Tibial artery (tissue), 4 donors: ENCODE measurements around the gene BAMBI.

Experiments used
- DNase-seq, 2 donors: peaks; one replicate each; pipeline ENCODE4 v3.0.0-alpha.2; 2019
- H3K27ac ChIP-seq, 2 donors: fragments of 200-600 bp; sonication (generic) in 1 of 2; 1 replicate in 1 of 2; 2 replicates in 1 of 2; pipeline ENCODE4 v1.5.1; 2018 to 2019; ENCODE audit warnings: mild to moderate bottlenecking in 1 of 2
- H3K27me3 ChIP-seq, 2 donors: fragments of 200-600 bp; sonication (generic) in 1 of 2; one replicate each; pipeline versions ENCODE4 v1.5.1 to v1.6.0; 2016 to 2019
- H3K36me3 ChIP-seq, 3 donors: fragments of 200-600 bp; sonication (generic) in 2 of 3; one replicate each; pipeline ENCODE4 v1.5.1; 2016 to 2019; ENCODE audit warnings: mild to moderate bottlenecking in 2 of 3
- H3K4me1 ChIP-seq, 4 donors: fragments of 200-600 bp; sonication (generic) in 2 of 4; 1 replicate in 3 of 4; 2 replicates in 1 of 4; pipeline ENCODE4 v1.5.1; 2016 to 2019
- H3K4me3 ChIP-seq, 2 donors: fragments of 200-600 bp; sonication (generic) in 1 of 2; 1 replicate in 1 of 2; 2 replicates in 1 of 2; pipeline ENCODE4 v1.5.1; 2018 to 2019; ENCODE audit warnings: mild to moderate bottlenecking in 2 of 2
- H3K9me3 ChIP-seq, 3 donors: fragments of 200-600 bp; sonication (generic) in 1 of 3; one replicate each; pipeline ENCODE4 v1.5.1; 2016 to 2019
- CTCF ChIP-seq, 2 experiments: fragments of 200-600 bp in 1 of 2; fragments of 450-650 bp in 1 of 2; IDR thresholded peaks; one replicate each; pipeline ENCODE4 v1.5.1; 2017 to 2019; ENCODE audit warnings: antibody characterized with exemption in 2 of 2, mild to moderate bottlenecking in 1 of 2, moderate library complexity in 1 of 2
- intact Hi-C: fragments of 100-400 bp; cut with DNase I; formaldehyde crosslinking; loops from one replicate; pipeline ENCODE4 v1.15.0; 2023; ENCODE audit warnings: low total_unique reads

Gene BAMBI

GRCh38 chr10:28669227-28670173, 7.8 kb upstream of the BAMBI start:
- Histone ChIP-seq H3K4me1 (peaks cover 0 to 18% (median 9%) of the 10 kb centered on the region in 4 donors), H3K27ac (no peak overlapping the region), H3K4me3 (peak overlapping the region; percentile 50 to 53), H3K27me3 (peaks cover 3 to 14% of the 10 kb centered on the region in 2 donors), H3K36me3 (no peaks in the 10 kb centered on the region), H3K9me3 (no peaks in the 10 kb centered on the region)
- no peak for TF ChIP-seq CTCF (IDR thresholded peaks at IDR 0.05)
- no peak for DNase-seq
- intact Hi-C loops: loop anchor here (10.0 kb wide), 1 partner anchor 205 kb away; no protein-coding TSS in a partner anchor

GRCh38 chr10:28674782-28675181, 2.5 kb upstream of the BAMBI start:
- Histone ChIP-seq H3K4me1 (peaks cover 0 to 24% (median 7%) of the 10 kb centered on the region in 4 donors), H3K4me3 (no peak overlapping the region), H3K27me3 (peaks cover 0 to 2% of the 10 kb centered on the region in 2 donors), H3K9me3 (no peaks in the 10 kb centered on the region), H3K27ac (no peak overlapping the region), H3K36me3 (no peaks in the 10 kb centered on the region)
- intact Hi-C loops: loop anchor here (5.0 to 10.0 kb wide), 2 partner anchors 200 to 318 kb away; no protein-coding TSS in a partner anchor
- DNase-seq: no peak
- TF ChIP-seq CTCF (IDR thresholded peaks at IDR 0.05): no peak

- peaks cover 0 to 41% (median 15%) of the 10 kb centered on the region in 4 donors for H3K4me1 ChIP-seq
- TF ChIP-seq CTCF (IDR thresholded peaks at IDR 0.05): no peak
- intact Hi-C loops: loop anchor here (5.0 to 10.0 kb wide), 2 partner anchors 198 to 316 kb away; no protein-coding TSS in a partner anchor
- H3K27ac ChIP-seq: peak overlapping the region; percentile 8 to 66
- no peaks in the 10 kb centered on the region for H3K36me3 ChIP-seq
- DNase-seq: peak; percentile 23 to 70
- H3K27me3 ChIP-seq: no peaks in the 10 kb centered on the region
- H3K4me3 ChIP-seq: peak overlapping the region; percentile 79 to 86
- no peaks in the 10 kb centered on the region for H3K9me3 ChIP-seq
These were observed 874 bp upstream of the BAMBI start for GRCh38 chr10:28676326-28676967.

GRCh38 chr10:28677888-28678686, 766 bp downstream of the BAMBI start:
- H3K36me3 ChIP-seq: peaks cover 5 to 6% (median 5%) of the 10 kb centered on the region in 3 donors
- peak overlapping the region; percentile 64 to 72 for H3K27ac ChIP-seq
- peak; percentile 23 to 68 for DNase-seq
- H3K4me3 ChIP-seq: peak overlapping the region; percentile 79 to 86
- intact Hi-C loops: loop anchor here (5.0 to 10.0 kb wide), 2 partner anchors 197 to 314 kb away; no protein-coding TSS in a partner anchor
- H3K9me3 ChIP-seq: no peaks in the 10 kb centered on the region
- TF ChIP-seq CTCF (IDR thresholded peaks at IDR 0.05): no peak
- H3K27me3 ChIP-seq: no peaks in the 10 kb centered on the region
- H3K4me1 ChIP-seq: peaks cover 0 to 43% (median 19%) of the 10 kb centered on the region in 4 donors
